HAP-1 (cell line): ENCODE data around the gene FOXL2NB.

Source experiments
- DNase-seq, 2 experiments: peaks; one replicate each; pipeline ENCODE4 v3.0.0-alpha.2; 2016 to 2020; ENCODE audit warnings: low spot score in 2 of 2
- H3K27me3 ChIP-seq: fragments of 250-450 bp; sonication (Bioruptor Pico); 2 replicates; pipeline ENCODE4 v1.5.1; 2020; ENCODE audit warnings: low read depth, mild to moderate bottlenecking, moderate library complexity
- H3K36me3 ChIP-seq: fragments of 250-450 bp; sonication (Bioruptor Pico); replicated peaks from 2 replicates; pipeline ENCODE4 v1.5.1; 2020; ENCODE audit warnings: mild to moderate bottlenecking
- H3K4me1 ChIP-seq: fragments of 250-450 bp; sonication (Bioruptor Pico); 2 replicates; pipeline ENCODE4 v1.5.1; 2020; ENCODE audit warnings: mild to moderate bottlenecking
- H3K4me3 ChIP-seq: fragments of 250-450 bp; sonication (Bioruptor Pico); 2 replicates; pipeline ENCODE4 v1.5.1; 2020; ENCODE audit warnings: mild to moderate bottlenecking, moderate library complexity
- H3K9me3 ChIP-seq: fragments of 250-450 bp; sonication (Bioruptor Pico); 2 replicates; pipeline ENCODE4 v1.5.1; 2020; ENCODE audit warnings: mild to moderate bottlenecking, moderate library complexity
- in situ Hi-C: fragments of 300-500 bp; cut with MboI; formaldehyde crosslinking; loops from 3 replicates; pipeline ENCODE4 v1.14.3; 2020; ENCODE audit warnings: low sequenced_read_pairs, inconsistent platforms, mixed read lengths

Gene FOXL2NB

GRCh38 chr3:138946663-138947494 lies at the start of gene FOXL2NB, which contains the start of gene FOXL2:
Gene FOXL2NB, plus strand, starts transcription at chr3:138947217. Its CDS starts 148 bp downstream, at chr3:138947365.
Gene FOXL2, minus strand, starts transcription at chr3:138947137. Its CDS starts 415 bp downstream, at chr3:138946722.
- H3K4me3 ChIP-seq = peak within 1 kb of the TSS; percentile 11
- no peaks in the 10 kb centered on the region for H3K27me3 ChIP-seq
- no peaks in the 10 kb centered on the region for H3K9me3 ChIP-seq
- no peaks in the 10 kb centered on the region for H3K36me3 ChIP-seq
- no peaks in the 10 kb centered on the region for H3K4me1 ChIP-seq
- in situ Hi-C loops = no loop called here
- no peak for DNase-seq

DNA sequence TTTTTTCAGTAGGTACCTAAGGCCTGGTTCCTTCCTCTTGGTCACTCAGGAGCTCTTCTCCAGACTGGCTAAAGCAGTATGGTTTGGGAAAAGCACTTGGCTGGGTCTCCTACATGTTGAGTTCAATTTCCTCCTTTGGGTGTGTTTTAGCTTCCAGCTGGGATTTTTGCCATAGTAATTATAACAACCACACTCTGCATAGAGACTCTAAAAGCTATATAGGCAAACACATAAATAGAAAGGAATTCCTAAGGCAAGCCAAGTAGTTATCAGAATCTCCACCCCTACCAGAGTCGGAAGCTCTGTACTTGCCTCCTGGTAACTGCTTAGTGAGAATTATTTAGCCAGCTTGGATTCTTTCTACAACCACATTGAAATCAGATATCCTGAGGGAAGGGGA lies 48.7 kb upstream of the FOXL2NB start:
- Histone ChIP-seq H3K4me1 (no peaks in the 10 kb centered on the region), H3K36me3 (no peaks in the 10 kb centered on the region), H3K27me3 (no peaks in the 10 kb centered on the region), H3K4me3 (no peak overlapping the region), H3K9me3 (no peaks in the 10 kb centered on the region)
- in situ Hi-C loops = no loop called here
- no peak for DNase-seq

DNA sequence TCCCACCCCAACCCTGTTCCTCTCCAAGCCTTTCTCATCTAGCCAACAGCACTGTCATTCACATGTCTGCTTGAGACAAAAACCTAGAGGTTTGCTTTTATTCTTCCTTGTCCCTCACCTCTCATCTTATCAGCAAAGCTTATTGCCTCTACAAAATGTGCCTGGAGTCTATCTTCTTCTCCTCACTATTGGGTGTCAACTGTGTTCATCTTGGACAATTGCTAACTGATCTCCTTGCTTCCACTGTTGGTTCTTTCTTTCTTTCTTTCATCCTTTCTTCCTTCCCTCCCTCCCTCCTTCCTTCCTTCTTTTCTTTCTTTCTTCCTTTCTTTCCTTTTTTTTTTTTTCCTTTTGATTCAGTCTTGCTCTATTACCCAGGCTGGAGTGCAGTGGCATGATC lies 48.3 kb upstream of the FOXL2NB start:
- Histone ChIP-seq H3K27me3 (no peaks in the 10 kb centered on the region), H3K36me3 (no peaks in the 10 kb centered on the region), H3K4me3 (no peak overlapping the region), H3K4me1 (no peaks in the 10 kb centered on the region), H3K9me3 (no peaks in the 10 kb centered on the region)
- DNase-seq = no peak
- in situ Hi-C loops = no loop called here

DNA sequence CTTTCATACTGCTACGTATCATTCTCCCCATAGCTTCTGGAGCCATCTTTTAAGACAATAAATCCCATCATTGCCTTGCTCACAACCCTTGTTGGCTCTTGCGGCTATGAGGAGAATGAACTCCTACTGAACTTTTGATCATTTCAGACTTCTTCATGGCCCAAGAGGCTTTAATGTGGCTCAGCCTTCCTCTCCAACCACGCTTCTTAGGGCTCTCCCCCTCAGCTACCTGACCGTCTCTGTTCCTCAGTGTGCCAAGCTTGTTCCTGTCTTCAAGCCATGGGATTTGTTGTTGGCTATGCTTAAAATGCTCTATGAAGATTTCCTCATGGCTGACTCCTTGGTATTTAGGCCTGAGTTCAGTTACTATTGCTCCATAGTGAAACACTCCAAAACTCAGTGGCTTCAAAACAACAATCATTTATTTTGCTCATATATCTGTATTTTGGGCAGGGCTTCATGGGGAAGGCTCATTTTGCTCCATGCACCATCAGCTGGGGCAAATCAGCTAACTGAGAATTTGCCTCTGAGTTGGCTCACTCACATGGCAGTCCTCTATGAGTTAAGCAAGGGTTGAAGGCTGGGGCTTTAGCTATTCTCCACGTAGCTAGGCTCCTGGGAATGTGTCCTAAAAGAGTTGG lies 47.5 kb upstream of the FOXL2NB start:
- Histone ChIP-seq H3K4me1 (no peaks in the 10 kb centered on the region), H3K9me3 (no peaks in the 10 kb centered on the region), H3K27me3 (no peaks in the 10 kb centered on the region), H3K4me3 (no peak overlapping the region), H3K36me3 (no peaks in the 10 kb centered on the region)
- no peak for DNase-seq
- in situ Hi-C loops = no loop called here

DNA sequence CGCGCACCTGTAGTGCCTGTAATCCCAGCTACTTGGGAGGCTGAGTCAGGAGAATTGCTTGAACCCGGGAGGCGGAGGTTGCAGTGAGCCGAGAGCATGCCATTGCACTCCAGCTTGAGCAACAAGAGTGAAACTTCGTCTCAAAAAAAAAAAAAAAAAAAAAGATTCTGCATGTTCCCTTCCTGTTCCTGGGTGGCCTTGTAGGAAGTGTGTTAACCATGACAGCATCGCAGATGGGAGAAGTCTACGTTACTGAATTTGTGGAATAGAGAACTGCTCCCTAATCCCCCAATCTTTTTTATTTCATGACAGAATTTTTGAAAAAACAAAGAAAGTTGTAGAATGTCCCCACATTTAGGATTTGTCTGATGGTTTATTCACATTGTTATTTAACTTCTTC lies 45.5 kb upstream of the FOXL2NB start:
- Histone ChIP-seq H3K9me3 (no peaks in the 10 kb centered on the region), H3K36me3 (no peaks in the 10 kb centered on the region), H3K4me1 (no peaks in the 10 kb centered on the region), H3K27me3 (no peaks in the 10 kb centered on the region), H3K4me3 (no peak overlapping the region)
- DNase-seq = no peak
- in situ Hi-C loops = no loop called here

DNA sequence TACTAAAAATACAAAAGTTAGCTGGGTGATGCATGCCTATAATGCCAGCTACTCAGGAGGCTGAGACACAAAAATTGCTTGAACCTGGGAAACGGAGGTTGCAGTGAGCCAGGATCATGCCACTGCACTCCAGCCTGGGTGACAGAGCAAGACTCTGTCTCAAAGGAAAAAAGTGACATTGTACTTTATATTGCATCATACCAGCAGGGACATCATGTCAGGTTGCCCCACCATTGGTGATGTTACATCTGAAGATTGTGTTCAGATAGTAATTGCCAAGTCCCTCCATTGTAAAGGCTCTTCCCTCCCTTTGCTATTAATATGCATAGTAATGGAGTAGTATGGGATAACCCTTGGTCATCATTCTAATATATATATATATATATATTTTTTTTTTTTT lies 44.8 kb upstream of the FOXL2NB start:
- Histone ChIP-seq H3K27me3 (no peaks in the 10 kb centered on the region), H3K36me3 (no peaks in the 10 kb centered on the region), H3K9me3 (no peaks in the 10 kb centered on the region), H3K4me3 (no peak overlapping the region), H3K4me1 (no peaks in the 10 kb centered on the region)
- no peak for DNase-seq
- in situ Hi-C loops = no loop called here

GRCh38 chr3:138907539-138907938 lies 39.5 kb upstream of the FOXL2NB start:
- in situ Hi-C loops = no loop called here
- Histone ChIP-seq H3K4me1 (no peaks in the 10 kb centered on the region), H3K36me3 (no peaks in the 10 kb centered on the region), H3K27me3 (no peaks in the 10 kb centered on the region), H3K9me3 (no peaks in the 10 kb centered on the region), H3K4me3 (no peak overlapping the region)
- DNase-seq = no peak

DNA sequence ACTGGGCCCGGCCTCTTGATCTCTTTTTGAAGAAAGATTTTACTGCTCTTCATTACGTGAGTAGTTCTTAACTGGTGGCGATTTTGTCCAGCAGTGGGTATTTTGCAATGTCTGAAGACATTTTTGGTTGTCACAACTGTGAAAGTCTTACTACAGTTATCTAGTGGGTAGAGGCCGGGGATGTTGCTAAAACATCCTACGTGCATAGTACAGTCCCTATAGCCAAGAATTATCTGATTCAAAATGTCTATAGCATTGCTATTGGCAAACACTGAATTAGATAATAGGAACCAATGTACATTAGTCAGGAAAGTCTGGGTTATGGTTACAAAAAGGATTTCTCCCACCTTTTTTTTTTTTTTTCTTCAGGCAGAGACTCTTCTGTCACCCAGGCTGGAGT lies 38.2 kb upstream of the FOXL2NB start:
- no peak overlapping the region for H3K4me3 ChIP-seq
- in situ Hi-C loops = no loop called here
- DNase-seq = no peak
- H3K9me3 ChIP-seq = no peaks in the 10 kb centered on the region
- H3K36me3 ChIP-seq = no peaks in the 10 kb centered on the region
- no peaks in the 10 kb centered on the region for H3K4me1 ChIP-seq
- H3K27me3 ChIP-seq = no peaks in the 10 kb centered on the region

GRCh38 chr3:138909904-138910303 lies 37.1 kb upstream of the FOXL2NB start:
- in situ Hi-C loops = no loop called here

DNA sequence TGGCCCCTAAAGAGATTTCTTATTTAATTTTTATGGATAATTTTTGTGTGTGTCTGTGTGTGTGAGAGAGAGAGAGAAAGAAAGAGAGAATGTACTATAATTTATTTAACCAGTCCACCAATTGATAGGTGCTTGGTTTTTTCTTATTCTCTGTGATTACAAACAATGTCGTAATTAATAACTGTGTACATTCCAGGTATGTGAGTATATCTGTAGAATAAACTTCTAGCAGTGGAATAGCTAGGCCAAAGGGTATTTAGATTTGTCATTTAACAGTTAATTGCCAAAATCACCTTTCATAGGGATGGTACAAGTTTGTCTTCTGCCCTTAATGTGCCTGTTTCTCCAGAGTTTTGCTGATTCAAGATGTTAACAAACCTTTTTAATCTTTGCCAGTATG lies 35.4 kb upstream of the FOXL2NB start:
- no peak overlapping the region for H3K4me3 ChIP-seq
- H3K27me3 ChIP-seq = no peaks in the 10 kb centered on the region
- 0 out of 2 replicates have a peak, but pooled peaks cover 2% of the 10 kb centered on the region for H3K4me1 ChIP-seq
- in situ Hi-C loops = no loop called here
- DNase-seq = no peak
- H3K36me3 ChIP-seq = no peaks in the 10 kb centered on the region
- no peaks in the 10 kb centered on the region for H3K9me3 ChIP-seq

More at GRCh38 chr3:138909904-138910303, 37.1 kb upstream of the FOXL2NB start:
- Histone ChIP-seq H3K27me3 (no peaks in the 10 kb centered on the region), H3K9me3 (no peaks in the 10 kb centered on the region), H3K4me1 (0 out of 2 replicates have a peak, but pooled peaks cover 2% of the 10 kb centered on the region), H3K4me3 (no peak overlapping the region), H3K36me3 (no peaks in the 10 kb centered on the region)
- DNase-seq = no peak

GRCh38 chr3:138912237-138912636 lies 34.8 kb upstream of the FOXL2NB start:
- H3K36me3 ChIP-seq = no peaks in the 10 kb centered on the region
- in situ Hi-C loops = no loop called here
- H3K9me3 ChIP-seq = no peaks in the 10 kb centered on the region
- DNase-seq = no peak
- H3K4me1 ChIP-seq = 0 out of 2 replicates have a peak, but pooled peaks cover 2% of the 10 kb centered on the region
- no peaks in the 10 kb centered on the region for H3K27me3 ChIP-seq
- no peak overlapping the region for H3K4me3 ChIP-seq

GRCh38 chr3:138913766-138914165 lies 33.3 kb upstream of the FOXL2NB start:
- in situ Hi-C loops = no loop called here
- Histone ChIP-seq H3K9me3 (no peaks in the 10 kb centered on the region), H3K4me1 (0 out of 2 replicates have a peak, but pooled peaks cover 2% of the 10 kb centered on the region), H3K4me3 (no peak overlapping the region), H3K27me3 (no peaks in the 10 kb centered on the region), H3K36me3 (no peaks in the 10 kb centered on the region)
- DNase-seq = no peak

GRCh38 chr3:138914870-138915502 lies 32.0 kb upstream of the FOXL2NB start:
- DNase-seq = peak in 1 of 2 experiments; percentile 14
- Histone ChIP-seq H3K4me3 (peak overlapping the region; percentile 62), H3K36me3 (no peaks in the 10 kb centered on the region), H3K4me1 (0 out of 2 replicates have a peak, but pooled peaks cover 2% of the 10 kb centered on the region), H3K9me3 (no peaks in the 10 kb centered on the region), H3K27me3 (no peaks in the 10 kb centered on the region)
- in situ Hi-C loops = loop anchor here (5.0 kb wide), 2 partner anchors 218 to 318 kb away; no protein-coding TSS in a partner anchor
